GM12878 (cell line): ENCODE measurements around the gene GTPBP3. TPM values are rescaled to one million over a fixed set of nuclear protein-coding genes. Genes with fewer than 3 reads are reported as not detected.

Source experiments
- ATF2 ChIP-seq: IDR thresholded peaks from 2 replicates; pipeline ENCODE4 v1.6.1; 2012; ENCODE audit warnings: low read length, inconsistent platforms
- BCL3 ChIP-seq: IDR thresholded peaks from 2 replicates; pipeline ENCODE4 v1.6.1; 2011; ENCODE audit warnings: borderline replicate concordance, low read depth, mild to moderate bottlenecking, moderate library complexity, low read length; ENCODE audit not compliant: insufficient read depth, poor library complexity, severe bottlenecking
- BHLHE40 ChIP-seq, 2 experiments: fragments of 450-650 bp in 1 of 2; IDR thresholded peaks; 2 replicates each; pipeline ENCODE4 v1.6.1; 2011 to 2017; ENCODE audit warnings: low read depth in 2 of 2, borderline replicate concordance in 1 of 2, improper control_type of control experiment in 1 of 2, low read length in 1 of 2, mild to moderate bottlenecking in 1 of 2
- CBFB ChIP-seq: IDR thresholded peaks from 2 replicates; pipeline ENCODE4 v1.6.1; 2016; ENCODE audit warnings: antibody characterized with exemption, low read depth
- CHD1 ChIP-seq: IDR thresholded peaks from 2 replicates; pipeline ENCODE4 v1.6.1; 2012; ENCODE audit warnings: low read depth, low read length, improper control_type of control experiment
- EP300 ChIP-seq, 2 experiments: fragments of 150-350 bp in 1 of 2; IDR thresholded peaks; 2 replicates each; pipeline ENCODE4 v1.6.1; 2011 to 2012; ENCODE audit warnings: low read depth in 2 of 2, low read length in 2 of 2, borderline replicate concordance in 1 of 2, improper control_type of control experiment in 1 of 2, inconsistent platforms in 1 of 2; ENCODE audit not compliant: control insufficient read depth in 1 of 2
- MEF2B ChIP-seq: fragments of 450-650 bp; IDR thresholded peaks from 2 replicates; pipeline ENCODE4 v1.6.1; 2018; ENCODE audit warnings: mild to moderate bottlenecking, moderate library complexity; ENCODE audit not compliant: partially characterized antibody, poor library complexity, severe bottlenecking
- NR2F1 ChIP-seq: fragments of 450-650 bp; conservative IDR thresholded peaks from 2 replicates; pipeline ENCODE4 v1.6.1; 2017; ENCODE audit warnings: mild to moderate bottlenecking
- PML ChIP-seq: IDR thresholded peaks from 2 replicates; pipeline ENCODE4 v1.6.1; 2012; ENCODE audit warnings: low read length, inconsistent platforms
- POLR2AphosphoS2 ChIP-seq: IDR thresholded peaks from 2 replicates; pipeline ENCODE4 v1.6.1; 2011; ENCODE audit warnings: low read depth, mild to moderate bottlenecking, low read length, improper control_type of control experiment, moderate library complexity
- RAD51 ChIP-seq: fragments of 450-650 bp; IDR thresholded peaks from 2 replicates; pipeline ENCODE4 v1.6.1; 2016; ENCODE audit warnings: moderate library complexity, mild to moderate bottlenecking, inconsistent platforms
- RB1 ChIP-seq: fragments of 450-650 bp; formaldehyde crosslinking; IDR thresholded peaks from 2 replicates; pipeline ENCODE4 v1.6.1; 2017; ENCODE audit warnings: mild to moderate bottlenecking, borderline replicate concordance
- REST ChIP-seq: IDR thresholded peaks from 2 replicates; pipeline ENCODE4 v1.6.1; 2012; ENCODE audit warnings: mild to moderate bottlenecking, low read depth, low read length
- SKIL ChIP-seq: fragments of 450-650 bp; IDR thresholded peaks from 2 replicates; pipeline ENCODE4 v1.6.1; 2017; ENCODE audit warnings: mild to moderate bottlenecking, low read depth, inconsistent platforms; ENCODE audit not compliant: poor library complexity, severe bottlenecking
- SMC3 ChIP-seq: IDR thresholded peaks from 2 replicates; pipeline ENCODE4 v1.6.1; 2011; ENCODE audit warnings: low read length, improper control_type of control experiment, borderline replicate concordance
- TCF3 ChIP-seq: IDR thresholded peaks from 2 replicates; pipeline ENCODE4 v1.6.1; 2012; ENCODE audit warnings: low read depth, mild to moderate bottlenecking, low read length, borderline replicate concordance; ENCODE audit not compliant: insufficient read depth
- USF1 ChIP-seq: IDR thresholded peaks from 2 replicates; pipeline ENCODE4 v1.6.1; 2011; ENCODE audit warnings: borderline replicate concordance, low read depth, mild to moderate bottlenecking, moderate library complexity, mixed read lengths, low read length; ENCODE audit not compliant: insufficient read depth; ENCODE audit errors: extremely low read length
- polyA plus RNA-seq, 11 experiments: library from polyadenylated mRNA; depleted of rRNA in 4 of 11; unstranded in 6 of 11; stranded (reverse) in 5 of 11; fragments of >200 nt; fragmentation: Nextera tagmentation in 4 of 11; fragmentation: Illumina TruSeq in 1 of 11; extraction: Ambion mirVana in 4 of 11; extraction: Trizol in 1 of 11; gene quantifications; 1 replicate in 1 of 11; 2 replicates in 10 of 11; pipeline versions ENCODE4 v1.2.1 to v1.2.3, GENCODE V29; 2011 to 2016; ENCODE audit warnings: inconsistent platforms in 2 of 11, missing spikeins in 2 of 11, low read depth in 1 of 11
- total RNA-seq, 4 experiments: library from RNA; depleted of rRNA in 3 of 4; stranded (reverse); fragments of >200 nt in 3 of 4; fragmentation: Illumina TruSeq in 1 of 4; extraction: Trizol in 1 of 4; gene quantifications; 2 replicates each; pipeline versions ENCODE4 v1.2.1 to v1.2.3, GENCODE V29; 2013 to 2021

Gene GTPBP3
- total and polyA plus RNA-seq, 10 of the 15 experiments (the other 5 are each of a cell fraction or from before 2014, with no cell fraction given) = 2.9 to 46.8 (median 15.4) TPM

GRCh38 chr19:17370026-17370587, 32.8 kb downstream of the GTPBP3 start (continued):
- no peak for TF ChIP-seq POLR2AphosphoS2
- peak; percentile 76 for TF ChIP-seq CBFB
- TF ChIP-seq TCF3 = peak; percentile 75; the same call in 1 of the 2 replicates
- TF ChIP-seq SKIL = peak; percentile 91
- TF ChIP-seq ATF2 = peak; percentile 79; the same call in 1 of the 2 replicates
- TF ChIP-seq CHD1 = no peak
- TF ChIP-seq NR2F1 = peak; percentile 60; the same call in 1 of the 2 replicates
- peak; percentile 72 to 73; a peak in 3 of 4 replicates for TF ChIP-seq BHLHE40 (IDR thresholded peaks at IDR 0.05; ENCODE audit: borderline replicate concordance in 1 of 2, low read depth in 2 of 2, low read length in 1 of 2)
- no peak for TF ChIP-seq RB1
- peak; percentile 19 for TF ChIP-seq BCL3
- TF ChIP-seq RAD51 = peak; percentile 97
- peak; percentile 91 for TF ChIP-seq MEF2B
- TF ChIP-seq SMC3 = no peak
- no peak for TF ChIP-seq REST
- peak; percentile 71; the same call in 1 of the 2 replicates for TF ChIP-seq PML
- peak; percentile 64 to 75; a peak in 2 of 4 replicates for TF ChIP-seq EP300 (IDR thresholded peaks at IDR 0.05; ENCODE audit: borderline replicate concordance in 1 of 2, control insufficient read depth in 1 of 2, low read depth in 2 of 2, low read length in 2 of 2)
- peak; percentile 54 for TF ChIP-seq USF1
